GM19467 (cell line): ENCODE results near the gene RPAIN.

Experiments
- ATAC-seq: cut with Tn5 transposase; IDR thresholded peaks from one replicate; pipeline ENCODE4 v1.9.1; 2021; ENCODE audit warnings: mild to moderate bottlenecking, moderate library complexity; ENCODE audit not compliant: unreplicated experiment

The RPAIN gene

GRCh38 chr17:5481451-5481850, 61.5 kb downstream of the RPAIN start:
- no peak for ATAC-seq
